ENCODE results near the gene SP1.

Gene SP1

DNA sequence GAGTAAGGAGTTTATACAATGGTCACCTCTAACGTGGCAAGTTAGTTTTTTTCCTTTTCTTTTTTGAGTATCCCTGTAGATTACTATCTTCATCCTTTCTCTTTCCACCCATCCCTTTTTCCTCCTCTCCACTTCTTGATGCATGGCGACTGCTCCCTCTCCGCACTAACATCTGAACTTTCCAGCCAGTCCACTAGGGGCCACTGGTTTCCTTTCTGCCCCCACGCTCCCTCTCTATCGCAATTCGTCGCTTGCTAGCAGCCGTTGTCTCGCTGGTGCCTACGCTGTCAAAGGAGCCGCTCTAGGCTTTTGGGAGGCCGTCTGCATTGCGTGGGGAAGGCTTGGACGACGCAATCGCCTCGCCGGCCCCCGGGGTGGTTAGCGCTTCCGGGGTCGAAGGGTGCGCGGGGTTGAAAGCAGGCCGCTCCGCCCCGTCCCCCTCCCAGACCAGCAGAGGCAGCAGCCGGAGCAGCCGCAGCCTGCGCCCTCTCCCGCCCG lies 71.7 kb downstream of the SP1 start, which contains the start of gene PCBP2 (continued):
- TF ChIP-seq KLF10 (tag by site-specific recombination; IDR thresholded peaks at IDR 0.05), result no peak; the same call in 1 of the 2 replicates
- TF ChIP-seq ZNF394 (tag by site-specific recombination; IDR thresholded peaks at IDR 0.05; ENCODE audit: borderline replicate concordance), result peak; percentile 68
- TF ChIP-seq, protein P1, sequence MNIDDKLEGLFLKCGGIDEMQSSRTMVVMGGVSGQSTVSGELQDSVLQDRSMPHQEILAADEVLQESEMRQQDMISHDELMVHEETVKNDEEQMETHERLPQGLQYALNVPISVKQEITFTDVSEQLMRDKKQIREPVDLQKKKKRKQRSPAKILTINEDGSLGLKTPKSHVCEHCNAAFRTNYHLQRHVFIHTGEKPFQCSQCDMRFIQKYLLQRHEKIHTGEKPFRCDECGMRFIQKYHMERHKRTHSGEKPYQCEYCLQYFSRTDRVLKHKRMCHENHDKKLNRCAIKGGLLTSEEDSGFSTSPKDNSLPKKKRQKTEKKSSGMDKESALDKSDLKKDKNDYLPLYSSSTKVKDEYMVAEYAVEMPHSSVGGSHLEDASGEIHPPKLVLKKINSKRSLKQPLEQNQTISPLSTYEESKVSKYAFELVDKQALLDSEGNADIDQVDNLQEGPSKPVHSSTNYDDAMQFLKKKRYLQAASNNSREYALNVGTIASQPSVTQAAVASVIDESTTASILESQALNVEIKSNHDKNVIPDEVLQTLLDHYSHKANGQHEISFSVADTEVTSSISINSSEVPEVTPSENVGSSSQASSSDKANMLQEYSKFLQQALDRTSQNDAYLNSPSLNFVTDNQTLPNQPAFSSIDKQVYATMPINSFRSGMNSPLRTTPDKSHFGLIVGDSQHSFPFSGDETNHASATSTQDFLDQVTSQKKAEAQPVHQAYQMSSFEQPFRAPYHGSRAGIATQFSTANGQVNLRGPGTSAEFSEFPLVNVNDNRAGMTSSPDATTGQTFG (tag by site-specific recombination; IDR thresholded peaks at IDR 0.05; ENCODE audit: borderline replicate concordance), result no peak
- no peak for TF ChIP-seq ZBTB48 (tag by site-specific recombination; IDR thresholded peaks at IDR 0.05)
- TF ChIP-seq ZNF544 (tag by site-specific recombination; IDR thresholded peaks at IDR 0.05), result no peak
- no peak for TF ChIP-seq ZNF777 (tag by site-specific recombination; IDR thresholded peaks at IDR 0.05; ENCODE audit: borderline replicate concordance)
- TF ChIP-seq, protein P2, sequence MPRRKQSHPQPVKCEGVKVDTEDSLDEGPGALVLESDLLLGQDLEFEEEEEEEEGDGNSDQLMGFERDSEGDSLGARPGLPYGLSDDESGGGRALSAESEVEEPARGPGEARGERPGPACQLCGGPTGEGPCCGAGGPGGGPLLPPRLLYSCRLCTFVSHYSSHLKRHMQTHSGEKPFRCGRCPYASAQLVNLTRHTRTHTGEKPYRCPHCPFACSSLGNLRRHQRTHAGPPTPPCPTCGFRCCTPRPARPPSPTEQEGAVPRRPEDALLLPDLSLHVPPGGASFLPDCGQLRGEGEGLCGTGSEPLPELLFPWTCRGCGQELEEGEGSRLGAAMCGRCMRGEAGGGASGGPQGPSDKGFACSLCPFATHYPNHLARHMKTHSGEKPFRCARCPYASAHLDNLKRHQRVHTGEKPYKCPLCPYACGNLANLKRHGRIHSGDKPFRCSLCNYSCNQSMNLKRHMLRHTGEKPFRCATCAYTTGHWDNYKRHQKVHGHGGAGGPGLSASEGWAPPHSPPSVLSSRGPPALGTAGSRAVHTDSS (tag by site-specific recombination; IDR thresholded peaks at IDR 0.05), result no peak
- peak; percentile 62; the same call in 1 of the 2 replicates for TF ChIP-seq ZNF558 (tag by site-specific recombination; IDR thresholded peaks at IDR 0.05)
- no peak for TF ChIP-seq HOXA7 (CRISPR knock-in tag; IDR thresholded peaks at IDR 0.05; ENCODE audit: borderline replicate concordance)
- no peak for TF ChIP-seq ZNF140 (tag by site-specific recombination; IDR thresholded peaks at IDR 0.05)
- no peak for TF ChIP-seq ZNF138 (tag by site-specific recombination; IDR thresholded peaks at IDR 0.05; ENCODE audit: borderline replicate concordance)
- TF ChIP-seq, protein P3, sequence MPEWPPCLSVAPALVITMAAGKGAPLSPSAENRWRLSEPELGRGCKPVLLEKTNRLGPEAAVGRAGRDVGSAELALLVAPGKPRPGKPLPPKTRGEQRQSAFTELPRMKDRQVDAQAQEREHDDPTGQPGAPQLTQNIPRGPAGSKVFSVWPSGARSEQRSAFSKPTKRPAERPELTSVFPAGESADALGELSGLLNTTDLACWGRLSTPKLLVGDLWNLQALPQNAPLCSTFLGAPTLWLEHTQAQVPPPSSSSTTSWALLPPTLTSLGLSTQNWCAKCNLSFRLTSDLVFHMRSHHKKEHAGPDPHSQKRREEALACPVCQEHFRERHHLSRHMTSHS (tag by site-specific recombination; IDR thresholded peaks at IDR 0.05), result no peak
- no peak for TF ChIP-seq MZF1 (tag by site-specific recombination; IDR thresholded peaks at IDR 0.05; ENCODE audit: borderline replicate concordance)
- peak; percentile 33; the same call in 1 of the 2 replicates for TF ChIP-seq IKZF3 (tag by site-specific recombination; IDR thresholded peaks at IDR 0.05)
- TF ChIP-seq KLF7 (tag by site-specific recombination; IDR thresholded peaks at IDR 0.05; ENCODE audit: borderline replicate concordance), result peak; percentile 79; the same call in 1 of the 2 replicates
- no peak for TF ChIP-seq ZNF621 (tag by site-specific recombination; IDR thresholded peaks at IDR 0.05)
- TF ChIP-seq, protein P4, sequence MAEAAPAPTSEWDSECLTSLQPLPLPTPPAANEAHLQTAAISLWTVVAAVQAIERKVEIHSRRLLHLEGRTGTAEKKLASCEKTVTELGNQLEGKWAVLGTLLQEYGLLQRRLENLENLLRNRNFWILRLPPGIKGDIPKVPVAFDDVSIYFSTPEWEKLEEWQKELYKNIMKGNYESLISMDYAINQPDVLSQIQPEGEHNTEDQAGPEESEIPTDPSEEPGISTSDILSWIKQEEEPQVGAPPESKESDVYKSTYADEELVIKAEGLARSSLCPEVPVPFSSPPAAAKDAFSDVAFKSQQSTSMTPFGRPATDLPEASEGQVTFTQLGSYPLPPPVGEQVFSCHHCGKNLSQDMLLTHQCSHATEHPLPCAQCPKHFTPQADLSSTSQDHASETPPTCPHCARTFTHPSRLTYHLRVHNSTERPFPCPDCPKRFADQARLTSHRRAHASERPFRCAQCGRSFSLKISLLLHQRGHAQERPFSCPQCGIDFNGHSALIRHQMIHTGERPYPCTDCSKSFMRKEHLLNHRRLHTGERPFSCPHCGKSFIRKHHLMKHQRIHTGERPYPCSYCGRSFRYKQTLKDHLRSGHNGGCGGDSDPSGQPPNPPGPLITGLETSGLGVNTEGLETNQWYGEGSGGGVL (tag by site-specific recombination; IDR thresholded peaks at IDR 0.05), result peak; percentile 17
- TF ChIP-seq, protein P5, sequence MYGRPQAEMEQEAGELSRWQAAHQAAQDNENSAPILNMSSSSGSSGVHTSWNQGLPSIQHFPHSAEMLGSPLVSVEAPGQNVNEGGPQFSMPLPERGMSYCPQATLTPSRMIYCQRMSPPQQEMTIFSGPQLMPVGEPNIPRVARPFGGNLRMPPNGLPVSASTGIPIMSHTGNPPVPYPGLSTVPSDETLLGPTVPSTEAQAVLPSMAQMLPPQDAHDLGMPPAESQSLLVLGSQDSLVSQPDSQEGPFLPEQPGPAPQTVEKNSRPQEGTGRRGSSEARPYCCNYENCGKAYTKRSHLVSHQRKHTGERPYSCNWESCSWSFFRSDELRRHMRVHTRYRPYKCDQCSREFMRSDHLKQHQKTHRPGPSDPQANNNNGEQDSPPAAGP (tag by site-specific recombination; IDR thresholded peaks at IDR 0.05), result peak; percentile 89
- TF ChIP-seq REPIN1 (tag by site-specific recombination; IDR thresholded peaks at IDR 0.05; ENCODE audit: low read depth), result no peak
- TF ChIP-seq, protein P6, sequence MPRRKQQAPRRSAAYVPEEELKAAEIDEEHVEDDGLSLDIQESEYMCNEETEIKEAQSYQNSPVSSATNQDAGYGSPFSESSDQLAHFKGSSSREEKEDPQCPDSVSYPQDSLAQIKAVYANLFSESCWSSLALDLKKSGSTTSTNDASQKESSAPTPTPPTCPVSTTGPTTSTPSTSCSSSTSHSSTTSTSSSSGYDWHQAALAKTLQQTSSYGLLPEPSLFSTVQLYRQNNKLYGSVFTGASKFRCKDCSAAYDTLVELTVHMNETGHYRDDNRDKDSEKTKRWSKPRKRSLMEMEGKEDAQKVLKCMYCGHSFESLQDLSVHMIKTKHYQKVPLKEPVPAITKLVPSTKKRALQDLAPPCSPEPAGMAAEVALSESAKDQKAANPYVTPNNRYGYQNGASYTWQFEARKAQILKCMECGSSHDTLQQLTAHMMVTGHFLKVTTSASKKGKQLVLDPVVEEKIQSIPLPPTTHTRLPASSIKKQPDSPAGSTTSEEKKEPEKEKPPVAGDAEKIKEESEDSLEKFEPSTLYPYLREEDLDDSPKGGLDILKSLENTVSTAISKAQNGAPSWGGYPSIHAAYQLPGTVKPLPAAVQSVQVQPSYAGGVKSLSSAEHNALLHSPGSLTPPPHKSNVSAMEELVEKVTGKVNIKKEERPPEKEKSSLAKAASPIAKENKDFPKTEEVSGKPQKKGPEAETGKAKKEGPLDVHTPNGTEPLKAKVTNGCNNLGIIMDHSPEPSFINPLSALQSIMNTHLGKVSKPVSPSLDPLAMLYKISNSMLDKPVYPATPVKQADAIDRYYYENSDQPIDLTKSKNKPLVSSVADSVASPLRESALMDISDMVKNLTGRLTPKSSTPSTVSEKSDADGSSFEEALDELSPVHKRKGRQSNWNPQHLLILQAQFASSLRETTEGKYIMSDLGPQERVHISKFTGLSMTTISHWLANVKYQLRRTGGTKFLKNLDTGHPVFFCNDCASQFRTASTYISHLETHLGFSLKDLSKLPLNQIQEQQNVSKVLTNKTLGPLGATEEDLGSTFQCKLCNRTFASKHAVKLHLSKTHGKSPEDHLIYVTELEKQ (tag by site-specific recombination; IDR thresholded peaks at IDR 0.05; ENCODE audit: borderline replicate concordance), result peak; percentile 63; the same call in 1 of the 2 replicates
- no peak for TF ChIP-seq ZNF830 (tag by site-specific recombination; IDR thresholded peaks at IDR 0.05; ENCODE audit: low read depth)
- TF ChIP-seq ZNF660 (tag by site-specific recombination; IDR thresholded peaks at IDR 0.05), result peak; percentile 97
- TF ChIP-seq BCL11B (tag by site-specific recombination; IDR thresholded peaks at IDR 0.05; ENCODE audit: low read depth), result peak; percentile 52; the same call in 1 of the 2 replicates
- no peak for TF ChIP-seq RBAK (tag by site-specific recombination; IDR thresholded peaks at IDR 0.05)
- no peak for TF ChIP-seq ZNF521 (tag by site-specific recombination; IDR thresholded peaks at IDR 0.05)
- TF ChIP-seq FEZF1 (tag by site-specific recombination; IDR thresholded peaks at IDR 0.05), result no peak
- TF ChIP-seq PRDM1 (tag by site-specific recombination; IDR thresholded peaks at IDR 0.05), result peak; percentile 98
- TF ChIP-seq ZNF354C (tag by site-specific recombination; IDR thresholded peaks at IDR 0.05; ENCODE audit: borderline replicate concordance, low read depth), result no peak
- TF ChIP-seq ZNF560 (tag by site-specific recombination; IDR thresholded peaks at IDR 0.05; ENCODE audit: borderline replicate concordance), result no peak
- TF ChIP-seq ZNF600 (tag by site-specific recombination; IDR thresholded peaks at IDR 0.05), result no peak

Measured in HEK293 (cell line).